Neural progenitor cell (in vitro differentiated cells): Measurements from ENCODE around the gene GOLGA8B. TPM values are rescaled to one million over a fixed set of nuclear protein-coding genes. Genes with fewer than 3 reads are reported as not detected.
"Not testable (repeated sequence)": the region's sequence is repeated elsewhere in the genome, so short reads cannot be mapped to it uniquely, and the experiment has no call there.

Experiments used
- DNase-seq: peaks from one replicate; pipeline ENCODE4 v3.0.0-alpha.2; 2016; ENCODE audit warnings: low spot score
- H2AFZ ChIP-seq: fragments of 200-600 bp; sonication (generic); replicated peaks from 2 replicates; pipeline ENCODE4 v1.6.1; 2016; ENCODE audit warnings: antibody characterized with exemption
- H3F3A ChIP-seq: fragments of 200-600 bp; sonication (generic); 2 replicates; pipeline ENCODE4 v1.6.1; 2016; ENCODE audit warnings: antibody characterized with exemption, low read depth
- H3K27ac ChIP-seq: fragments of 200-600 bp; sonication (generic); 2 replicates; pipeline ENCODE4 v1.5.1; 2016; ENCODE audit warnings: mild to moderate bottlenecking
- H3K27me3 ChIP-seq: fragments of 200-600 bp; sonication (generic); 2 replicates; pipeline ENCODE4 v1.6.1; 2016; ENCODE audit warnings: mild to moderate bottlenecking, moderate library complexity
- H3K36me3 ChIP-seq: fragments of 200-600 bp; sonication (generic); 2 replicates; pipeline ENCODE4 v1.5.1; 2016
- H3K4me1 ChIP-seq: fragments of 200-600 bp; sonication (generic); 2 replicates; pipeline ENCODE4 v1.6.1; 2016; ENCODE audit warnings: mixed run types
- H3K4me2 ChIP-seq: fragments of 200-600 bp; sonication (generic); 2 replicates; pipeline ENCODE4 v1.6.1; 2016
- H3K4me3 ChIP-seq: fragments of 200-600 bp; sonication (generic); 2 replicates; pipeline ENCODE4 v1.5.1; 2016
- H3K79me2 ChIP-seq: fragments of 200-600 bp; sonication (generic); 2 replicates; pipeline ENCODE4 v1.6.1; 2016; ENCODE audit warnings: low read depth
- H3K9ac ChIP-seq: fragments of 200-600 bp; sonication (generic); 2 replicates; pipeline ENCODE4 v1.6.1; 2016
- H3K9me3 ChIP-seq: fragments of 200-600 bp; sonication (generic); 2 replicates; pipeline ENCODE4 v1.5.1; 2016; ENCODE audit warnings: low read depth
- H4K20me1 ChIP-seq: fragments of 200-600 bp; sonication (generic); 2 replicates; pipeline ENCODE4 v1.6.1; 2016; ENCODE audit warnings: low read depth
- H3K27ac Mint-ChIP-seq: 3 replicates; pipeline ENCODE4 v1.8.0; 2021; ENCODE audit warnings: mixed read lengths
- H3K27me3 Mint-ChIP-seq: 2 replicates; pipeline ENCODE4 v1.8.0; 2022; ENCODE audit warnings: low read depth, mild to moderate bottlenecking, inconsistent platforms, moderate library complexity, mixed read lengths; ENCODE audit not compliant: insufficient read depth
- H3K36me3 Mint-ChIP-seq: 3 replicates; pipeline ENCODE4 v1.8.0; 2021; ENCODE audit warnings: mixed read lengths
- H3K4me1 Mint-ChIP-seq: 3 replicates; pipeline ENCODE4 v1.8.0; 2021; ENCODE audit warnings: mixed read lengths
- H3K4me3 Mint-ChIP-seq: 3 replicates; pipeline ENCODE4 v1.8.0; 2021; ENCODE audit warnings: mild to moderate bottlenecking, moderate library complexity, mixed read lengths
- H3K9me3 Mint-ChIP-seq: 3 replicates; pipeline ENCODE4 v1.8.0; 2020; ENCODE audit warnings: mixed read lengths
- CTCF ChIP-seq: fragments of 200-600 bp; sonication (generic); IDR thresholded peaks from 2 replicates; pipeline ENCODE4 v1.5.1; 2017; ENCODE audit warnings: antibody characterized with exemption, mild to moderate bottlenecking
- EZH2 ChIP-seq: fragments of 200-600 bp; sonication (generic); IDR thresholded peaks from 2 replicates; pipeline ENCODE4 v1.6.1; 2017; ENCODE audit warnings: antibody characterized with exemption, mild to moderate bottlenecking, moderate library complexity
- EZH2phosphoT487 ChIP-seq: fragments of 200-600 bp; sonication (generic); IDR thresholded peaks from 2 replicates; pipeline ENCODE4 v1.6.1; 2017; ENCODE audit warnings: antibody characterized with exemption
- total RNA-seq: library from RNA; depleted of rRNA; stranded (reverse); fragments of >200 nt; gene quantifications from 2 replicates; pipeline ENCODE4 v1.2.3, GENCODE V29; 2015; ENCODE audit warnings: low replicate concordance

Gene GOLGA8B
- total RNA-seq, 1 donor from 2014 or later: 83.1 TPM

GRCh38 chr15:34594361-34594760 is 10.9 kb upstream of the GOLGA8B start:
- H3K27ac Mint-ChIP-seq: no peak overlapping the region
- no peaks in the 10 kb centered on the region for H3K36me3 ChIP-seq
- H3K4me3 ChIP-seq: no peak overlapping the region
- H3K9me3 Mint-ChIP-seq: no peaks in the 10 kb centered on the region
- H3K27me3 Mint-ChIP-seq: no peaks in the 10 kb centered on the region
- no peak overlapping the region for H3K4me3 Mint-ChIP-seq
- no peaks in the 10 kb centered on the region for H3K27me3 ChIP-seq
- no peak overlapping the region for H3K4me2 ChIP-seq
- H2AFZ ChIP-seq: no peak overlapping the region
- no peak overlapping the region for H3K27ac ChIP-seq
- H3K4me1 ChIP-seq: peaks cover 3% of the 10 kb centered on the region
- H4K20me1 ChIP-seq: no peaks in the 10 kb centered on the region
- no peak overlapping the region for H3K9ac ChIP-seq
- no peaks in the 10 kb centered on the region for H3K9me3 ChIP-seq
- H3F3A ChIP-seq: no peaks in the 10 kb centered on the region
- H3K36me3 Mint-ChIP-seq: no peaks in the 10 kb centered on the region
- DNase-seq: no peak
- no peak for TF ChIP-seq EZH2phosphoT487
- TF ChIP-seq EZH2: no peak
- no peak for TF ChIP-seq CTCF
- H3K4me1 Mint-ChIP-seq: peaks cover 7% of the 10 kb centered on the region
- no peaks in the 10 kb centered on the region for H3K79me2 ChIP-seq

GRCh38 chr15:34591306-34591705 is 7.9 kb upstream of the GOLGA8B start:
- no peaks in the 10 kb centered on the region for H3K9me3 ChIP-seq
- no peak for TF ChIP-seq CTCF
- no peak for TF ChIP-seq EZH2
- TF ChIP-seq EZH2phosphoT487: no peak
- H3K4me2 ChIP-seq: no peak overlapping the region
- H4K20me1 ChIP-seq: no peaks in the 10 kb centered on the region
- H3K4me1 Mint-ChIP-seq: peaks cover 7% of the 10 kb centered on the region
- no peaks in the 10 kb centered on the region for H3F3A ChIP-seq
- no peak overlapping the region for H3K9ac ChIP-seq
- H3K27me3 ChIP-seq: no peaks in the 10 kb centered on the region
- no peak for DNase-seq
- H2AFZ ChIP-seq: no peak overlapping the region
- no peaks in the 10 kb centered on the region for H3K36me3 ChIP-seq
- H3K27ac Mint-ChIP-seq: no peak overlapping the region
- no peak overlapping the region for H3K4me3 Mint-ChIP-seq
- no peak overlapping the region for H3K4me3 ChIP-seq
- H3K79me2 ChIP-seq: no peaks in the 10 kb centered on the region
- no peak overlapping the region for H3K27ac ChIP-seq
- no peaks in the 10 kb centered on the region for H3K36me3 Mint-ChIP-seq
- H3K27me3 Mint-ChIP-seq: no peaks in the 10 kb centered on the region
- no peaks in the 10 kb centered on the region for H3K9me3 Mint-ChIP-seq
- peaks cover 3% of the 10 kb centered on the region for H3K4me1 ChIP-seq

GRCh38 chr15:34588046-34588674 is 4.7 kb upstream of the GOLGA8B start:
- H3K27me3 Mint-ChIP-seq: peaks cover 2% of the 10 kb centered on the region
- H3K79me2 ChIP-seq: no peaks in the 10 kb centered on the region
- H3K27ac Mint-ChIP-seq: no peak overlapping the region
- H3K4me1 ChIP-seq: no peaks in the 10 kb centered on the region
- no peaks in the 10 kb centered on the region for H4K20me1 ChIP-seq
- H3K36me3 Mint-ChIP-seq: no peaks in the 10 kb centered on the region
- no peak overlapping the region for H3K27ac ChIP-seq
- no peaks in the 10 kb centered on the region for H3F3A ChIP-seq
- peak overlapping the region; percentile 33 for H3K4me3 ChIP-seq
- H3K4me3 Mint-ChIP-seq: peak overlapping the region; percentile 8
- H2AFZ ChIP-seq: peak overlapping the region; percentile 74
- H3K9me3 Mint-ChIP-seq: no peaks in the 10 kb centered on the region
- no peak for TF ChIP-seq EZH2
- TF ChIP-seq CTCF: peak; percentile 81
- TF ChIP-seq EZH2phosphoT487: no peak
- H3K9ac ChIP-seq: no peak overlapping the region
- peak; percentile 75 for DNase-seq
- peaks cover 16% of the 10 kb centered on the region for H3K27me3 ChIP-seq
- peaks cover 11% of the 10 kb centered on the region for H3K4me1 Mint-ChIP-seq
- peak overlapping the region; percentile 58 for H3K4me2 ChIP-seq
- no peaks in the 10 kb centered on the region for H3K36me3 ChIP-seq
- H3K9me3 ChIP-seq: no peaks in the 10 kb centered on the region

- not testable (repeated sequence) for H3K9me3 ChIP-seq, H3K4me3 ChIP-seq, H2AFZ ChIP-seq, H3K4me3 Mint-ChIP-seq, H3K36me3 ChIP-seq, H3K27ac ChIP-seq, H3K4me2 ChIP-seq, H3K4me1 ChIP-seq, H4K20me1 ChIP-seq, H3K36me3 Mint-ChIP-seq, H3K9ac ChIP-seq, H3K27ac Mint-ChIP-seq, H3K9me3 Mint-ChIP-seq, DNase-seq, H3K27me3 Mint-ChIP-seq, H3F3A ChIP-seq
- Histone ChIP-seq H3K27me3 (peaks cover 16% of the 10 kb centered on the region), H3K79me2 (peaks cover 18% of the 10 kb centered on the region)
- H3K4me1 Mint-ChIP-seq: peaks cover 13% of the 10 kb centered on the region
Observed at GRCh38 chr15:34585966-34586365, 2.5 kb upstream of the GOLGA8B start.
